Nasal cavity respiratory epithelium epithelial cell of viscerocranial mucosa (primary cell): ENCODE measurements around the gene EIF1B. TPM values are rescaled to one million over a fixed set of nuclear protein-coding genes. Genes with fewer than 3 reads are reported as not detected.

Experiments
- total RNA-seq: library from RNA; depleted of rRNA; stranded (reverse); fragments of >200 nt; gene quantifications from 2 replicates; pipeline ENCODE4 v1.2.3, GENCODE V29; 2014

The EIF1B gene
- total RNA-seq: 19.4 and 20.2 TPM in 2 replicates

GRCh38 chr3:40309418-40309924, at the start of gene EIF1B:
TSS of gene EIF1B (plus strand) at chr3:40309707. CDS start at chr3:40309942, 235 bp downstream.

Other genes starting within 250 kb of the EIF1B start
- 22.2 and 24.3 TPM in 2 replicates for gene ENTPD3, start 77.5 kb downstream of the EIF1B start, total RNA-seq
- 541 and 698 TPM in 2 replicates for gene RPL14, start 147.6 kb downstream of the EIF1B start, total RNA-seq
- gene ZNF619, start 167.4 kb downstream of the EIF1B start, total RNA-seq: 7.5 and 8.9 TPM in 2 replicates
- 1.7 and 1.9 TPM in 2 replicates for gene ZNF620, start 196.3 kb downstream of the EIF1B start, total RNA-seq
- 17.1 and 24.6 TPM in 2 replicates for gene ZNF621, start 215.3 kb downstream of the EIF1B start, total RNA-seq